Osteoblast (primary cell): ENCODE results near the gene TOR3A. TPM values are rescaled to one million over a fixed set of nuclear protein-coding genes. Genes with fewer than 3 reads are reported as not detected.

Source experiments
- DNase-seq: peaks from one replicate; pipeline ENCODE4 v3.0.0; 2011; ENCODE audit warnings: low spot score, mixed read lengths; ENCODE audit not compliant: insufficient read length; ENCODE audit errors: missing footprints
- H2AFZ ChIP-seq: 2 replicates; pipeline ENCODE4 v1.6.0; 2011; ENCODE audit warnings: mild to moderate bottlenecking, low read length
- H3K27ac ChIP-seq: 2 replicates; pipeline ENCODE4 v1.5.1; 2011; ENCODE audit warnings: mild to moderate bottlenecking, low read depth, low read length, moderate library complexity
- H3K27me3 ChIP-seq: 2 replicates; pipeline ENCODE4 v1.6.0; 2012; ENCODE audit warnings: mild to moderate bottlenecking, control low read depth, inconsistent platforms, low read length, moderate library complexity; ENCODE audit not compliant: insufficient read depth
- H3K36me3 ChIP-seq: 2 replicates; pipeline ENCODE4 v1.5.1; 2011; ENCODE audit warnings: mild to moderate bottlenecking, low read length, control low read depth, moderate library complexity; ENCODE audit not compliant: insufficient read depth
- H3K4me1 ChIP-seq: 2 replicates; pipeline ENCODE4 v1.5.1; 2011; ENCODE audit warnings: mild to moderate bottlenecking, low read length, control low read depth, moderate library complexity; ENCODE audit not compliant: insufficient read depth
- H3K4me2 ChIP-seq: 2 replicates; pipeline ENCODE4 v1.6.0; 2011; ENCODE audit warnings: mild to moderate bottlenecking, low read length; ENCODE audit not compliant: insufficient read depth
- H3K4me3 ChIP-seq: fragments of 200-600 bp; sonication (generic); 3 replicates; pipeline ENCODE4 v1.5.1; 2012; ENCODE audit warnings: mild to moderate bottlenecking, low read length, inconsistent platforms; ENCODE audit not compliant: insufficient read depth
- H3K79me2 ChIP-seq: 2 replicates; pipeline ENCODE4 v1.6.0; 2012; ENCODE audit warnings: mild to moderate bottlenecking, low read length, control low read depth, inconsistent platforms; ENCODE audit not compliant: insufficient read depth
- H3K9me3 ChIP-seq: 2 replicates; pipeline ENCODE4 v1.5.1; 2011; ENCODE audit warnings: low read depth, low read length, control low read depth
- H4K20me1 ChIP-seq: 2 replicates; pipeline ENCODE4 v1.6.0; 2012; ENCODE audit warnings: mild to moderate bottlenecking, low read length, control low read depth; ENCODE audit not compliant: insufficient read depth
- CTCF ChIP-seq: IDR thresholded peaks from 2 replicates; pipeline ENCODE4 v1.5.1; 2011; ENCODE audit warnings: mild to moderate bottlenecking, low read depth, low read length, moderate library complexity; ENCODE audit errors: extremely low read depth
- small RNA-seq: library from RNA; depleted of rRNA; stranded (forward); fragments of <200 nt; gene quantifications from one replicate; pipeline ENCODE3, GENCODE V24; 2012
- total RNA-seq: library from RNA; depleted of rRNA; stranded (reverse); fragments of >200 nt; gene quantifications from 2 replicates; pipeline ENCODE4 v1.2.3, GENCODE V29; 2012

The TOR3A gene
- total RNA-seq, 1 donor: 44.2 TPM

- peaks cover 32% of the 10 kb centered on the region for H3K4me1 ChIP-seq
Measured at GRCh38 chr1:179145521-179145920, 63.7 kb downstream of the TOR3A start.

More at GRCh38 chr1:179145521-179145920, 63.7 kb downstream of the TOR3A start:
- Histone ChIP-seq H3K4me3 (no peak overlapping the region), H2AFZ (no peak overlapping the region), H3K9me3 (no peaks in the 10 kb centered on the region), H3K27me3 (no peaks in the 10 kb centered on the region), H3K27ac (no peak overlapping the region), H3K36me3 (peaks cover 3% of the 10 kb centered on the region), H3K4me2 (no peak overlapping the region), H3K79me2 (peaks cover 48% of the 10 kb centered on the region), H4K20me1 (peaks cover 12% of the 10 kb centered on the region)
- DNase-seq: no peak
- TF ChIP-seq CTCF: no peak

Small RNAs within 50 kb of the gene (small RNA-seq; reads per million reads assigned to genes)
- gene AL512326.3: not detected

Other genes with a start within 250 kb of the TOR3A start
- 12.1 and 15.6 TPM in 2 replicates for gene ANGPTL1, start 211.0 kb upstream of the TOR3A start, total RNA-seq
- gene FAM20B, start 56.2 kb upstream of the TOR3A start, total RNA-seq: 43.1 and 43.9 TPM in 2 replicates
- 87.2 and 92.2 TPM in 2 replicates for gene ABL2, start 147.6 kb downstream of the TOR3A start, total RNA-seq
- 40.2 and 41.8 TPM in 2 replicates for gene SOAT1, start 211.7 kb downstream of the TOR3A start, total RNA-seq